Raji (cell line): Measurements from ENCODE around the gene MED16.

ENCODE experiments used
- POLR2A ChIP-seq: IDR thresholded peaks from 2 replicates; pipeline ENCODE4 v1.6.1; 2011; ENCODE audit warnings: low read depth, low read length, control low read depth; ENCODE audit not compliant: insufficient read depth

MED16 gene, protein sequence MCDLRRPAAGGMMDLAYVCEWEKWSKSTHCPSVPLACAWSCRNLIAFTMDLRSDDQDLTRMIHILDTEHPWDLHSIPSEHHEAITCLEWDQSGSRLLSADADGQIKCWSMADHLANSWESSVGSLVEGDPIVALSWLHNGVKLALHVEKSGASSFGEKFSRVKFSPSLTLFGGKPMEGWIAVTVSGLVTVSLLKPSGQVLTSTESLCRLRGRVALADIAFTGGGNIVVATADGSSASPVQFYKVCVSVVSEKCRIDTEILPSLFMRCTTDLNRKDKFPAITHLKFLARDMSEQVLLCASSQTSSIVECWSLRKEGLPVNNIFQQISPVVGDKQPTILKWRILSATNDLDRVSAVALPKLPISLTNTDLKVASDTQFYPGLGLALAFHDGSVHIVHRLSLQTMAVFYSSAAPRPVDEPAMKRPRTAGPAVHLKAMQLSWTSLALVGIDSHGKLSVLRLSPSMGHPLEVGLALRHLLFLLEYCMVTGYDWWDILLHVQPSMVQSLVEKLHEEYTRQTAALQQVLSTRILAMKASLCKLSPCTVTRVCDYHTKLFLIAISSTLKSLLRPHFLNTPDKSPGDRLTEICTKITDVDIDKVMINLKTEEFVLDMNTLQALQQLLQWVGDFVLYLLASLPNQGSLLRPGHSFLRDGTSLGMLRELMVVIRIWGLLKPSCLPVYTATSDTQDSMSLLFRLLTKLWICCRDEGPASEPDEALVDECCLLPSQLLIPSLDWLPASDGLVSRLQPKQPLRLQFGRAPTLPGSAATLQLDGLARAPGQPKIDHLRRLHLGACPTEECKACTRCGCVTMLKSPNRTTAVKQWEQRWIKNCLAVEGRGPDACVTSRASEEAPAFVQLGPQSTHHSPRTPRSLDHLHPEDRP

DNA sequence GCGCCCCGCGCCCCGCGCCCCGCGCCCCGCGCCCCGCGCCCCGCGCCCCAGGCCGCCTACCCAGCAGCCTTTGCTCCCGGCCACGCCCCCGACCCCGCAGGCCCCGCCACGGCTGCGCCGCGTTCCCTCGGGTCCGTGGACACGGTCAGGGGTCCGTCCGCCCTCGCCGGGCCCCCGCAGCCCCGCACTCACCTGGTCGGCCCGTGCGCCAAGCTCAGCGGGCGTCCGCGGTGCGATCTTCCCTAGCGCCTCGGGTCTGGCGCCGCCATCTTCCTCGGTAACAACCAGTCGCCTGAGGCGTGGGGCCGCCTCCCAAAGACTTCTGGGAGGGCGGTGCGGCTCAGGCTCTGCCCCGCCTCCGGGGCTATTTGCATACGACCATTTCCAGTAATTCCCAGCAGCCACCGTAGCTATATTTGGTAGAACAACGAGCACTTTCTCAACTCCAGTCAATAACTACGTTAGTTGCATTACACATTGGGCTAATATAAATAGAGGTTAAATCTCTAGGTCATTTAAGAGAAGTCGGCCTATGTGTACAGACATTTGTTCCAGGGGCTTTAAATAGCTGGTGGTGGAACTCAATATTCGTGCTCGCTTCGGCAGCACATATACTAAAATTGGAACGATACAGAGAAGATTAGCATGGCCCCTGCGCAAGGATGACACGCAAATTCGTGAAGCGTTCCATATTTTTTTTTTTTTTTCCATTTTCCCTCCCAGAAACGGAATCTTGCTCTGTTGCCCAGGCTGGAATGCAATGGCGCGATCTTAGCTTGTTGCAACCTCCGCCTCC, at the start of gene MED16, which contains the start of gene RNU6-9:
TSS of gene MED16 (minus strand) at position 294 of the 796 bp plus-strand sequence. CDS start 2,056 bp downstream, outside the sequence.
TSS of gene RNU6-9 (plus strand) at position 591 of the 796 bp plus-strand sequence.
- peak; percentile 82 for TF ChIP-seq POLR2A

DNA sequence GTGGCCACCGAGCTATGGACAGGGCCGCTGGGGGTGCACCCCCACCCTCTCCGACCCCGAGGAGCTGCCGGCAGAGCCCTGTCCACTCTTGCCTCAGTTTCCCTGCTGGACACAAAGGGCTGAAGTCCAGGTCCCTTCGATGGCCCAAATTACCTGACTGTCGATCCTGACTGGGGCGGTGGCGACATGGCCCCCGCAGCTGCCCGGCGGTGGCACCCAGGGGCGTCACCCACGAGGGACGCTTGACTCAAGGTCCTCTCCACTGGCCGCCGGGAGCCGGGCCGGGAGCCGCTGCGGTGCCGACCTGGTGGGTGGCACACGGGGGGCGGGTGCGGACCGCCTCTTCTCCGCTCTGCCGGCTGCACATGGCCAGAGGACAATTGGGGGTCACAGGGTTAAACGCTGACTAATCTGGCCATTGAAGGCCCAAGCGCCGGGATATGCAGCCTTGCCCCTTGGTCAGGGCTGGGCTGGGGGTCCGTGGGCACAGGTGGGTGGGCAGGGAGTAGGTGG, 49.2 kb upstream of the MED16 start:
- TF ChIP-seq POLR2A = no peak

- TF ChIP-seq POLR2A = no peak
Observed at GRCh38 chr19:941292-942132, 48.5 kb upstream of the MED16 start.

GRCh38 chr19:940591-941291, 47.8 kb upstream of the MED16 start:
- TF ChIP-seq POLR2A = no peak

GRCh38 chr19:939922-940321, 46.9 kb upstream of the MED16 start:
- no peak for TF ChIP-seq POLR2A

DNA sequence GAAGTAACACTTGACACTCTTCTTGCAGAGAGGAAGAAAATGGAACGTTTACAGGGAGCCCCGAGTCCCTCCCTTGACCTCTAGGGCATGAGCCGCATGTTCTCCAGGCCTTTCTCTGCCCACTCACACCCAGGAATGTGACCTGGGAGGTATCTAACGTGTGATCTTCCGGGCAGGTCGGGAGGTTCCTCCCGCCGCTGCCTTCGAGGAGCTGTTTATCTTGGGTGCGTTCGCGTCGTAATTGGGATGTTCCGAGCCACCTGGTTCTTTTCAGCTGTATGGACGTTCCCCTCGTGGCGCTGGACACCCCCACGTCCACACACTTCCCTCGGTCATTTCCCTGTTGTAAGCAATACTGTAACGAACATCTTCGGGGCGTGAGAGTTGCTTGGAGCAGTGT, 46.5 kb upstream of the MED16 start:
- TF ChIP-seq POLR2A = no peak

GRCh38 chr19:938233-938923, 45.4 kb upstream of the MED16 start:
- no peak for TF ChIP-seq POLR2A

DNA sequence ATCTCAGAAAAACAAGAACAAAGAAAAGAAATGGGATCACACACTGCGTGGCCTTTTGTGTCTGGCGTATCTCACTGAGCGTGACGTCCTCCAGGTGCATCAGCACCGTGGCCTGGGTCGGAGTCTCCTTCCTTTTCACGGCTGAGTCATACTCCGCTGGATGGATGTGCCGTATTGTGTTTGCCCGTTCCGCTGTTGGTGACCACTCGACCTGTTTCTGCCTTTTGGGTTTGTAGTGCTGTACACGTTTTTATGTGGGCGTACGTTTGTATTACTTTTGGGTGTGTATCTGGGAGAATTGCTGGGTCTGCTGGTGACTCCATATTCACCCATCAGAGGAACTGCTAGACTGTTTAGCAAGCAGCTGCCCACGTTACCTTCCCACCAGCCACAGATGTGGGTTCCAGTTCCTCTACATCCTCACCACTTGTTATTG, 44.3 kb upstream of the MED16 start:
- TF ChIP-seq POLR2A = no peak

GRCh38 chr19:936175-936546, 43.2 kb upstream of the MED16 start:
- no peak for TF ChIP-seq POLR2A

DNA sequence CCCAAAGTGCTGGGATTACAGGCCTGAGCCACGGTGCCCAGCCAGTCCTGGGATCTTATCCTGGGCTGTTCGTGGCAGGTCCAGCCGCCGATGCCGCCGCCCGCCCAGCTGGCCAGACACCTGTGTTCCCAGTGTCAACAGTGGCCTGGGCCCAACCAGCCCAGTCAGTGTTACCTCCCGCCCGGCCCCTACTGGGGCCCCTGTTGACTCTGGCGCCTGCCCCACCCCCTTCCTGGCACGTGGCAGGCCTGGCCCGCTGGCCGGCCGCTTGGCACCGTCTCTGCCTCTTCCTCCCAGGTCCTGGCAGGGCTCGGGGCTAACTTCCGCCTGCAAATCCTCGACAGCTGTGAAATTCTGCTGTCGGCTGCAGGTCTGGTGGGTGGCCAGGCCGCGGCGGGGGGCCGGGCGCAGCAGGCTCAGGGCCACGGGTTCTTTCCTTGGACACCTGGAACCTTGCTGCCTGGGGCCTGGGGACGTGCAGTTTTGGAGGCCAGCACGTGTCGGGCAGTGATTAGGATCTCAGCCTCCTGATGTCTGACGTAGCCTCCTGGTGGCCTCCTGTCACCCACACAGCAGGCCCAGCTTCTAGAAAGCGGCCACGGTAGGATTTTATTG, 42.0 kb upstream of the MED16 start:
- TF ChIP-seq POLR2A = no peak

DNA sequence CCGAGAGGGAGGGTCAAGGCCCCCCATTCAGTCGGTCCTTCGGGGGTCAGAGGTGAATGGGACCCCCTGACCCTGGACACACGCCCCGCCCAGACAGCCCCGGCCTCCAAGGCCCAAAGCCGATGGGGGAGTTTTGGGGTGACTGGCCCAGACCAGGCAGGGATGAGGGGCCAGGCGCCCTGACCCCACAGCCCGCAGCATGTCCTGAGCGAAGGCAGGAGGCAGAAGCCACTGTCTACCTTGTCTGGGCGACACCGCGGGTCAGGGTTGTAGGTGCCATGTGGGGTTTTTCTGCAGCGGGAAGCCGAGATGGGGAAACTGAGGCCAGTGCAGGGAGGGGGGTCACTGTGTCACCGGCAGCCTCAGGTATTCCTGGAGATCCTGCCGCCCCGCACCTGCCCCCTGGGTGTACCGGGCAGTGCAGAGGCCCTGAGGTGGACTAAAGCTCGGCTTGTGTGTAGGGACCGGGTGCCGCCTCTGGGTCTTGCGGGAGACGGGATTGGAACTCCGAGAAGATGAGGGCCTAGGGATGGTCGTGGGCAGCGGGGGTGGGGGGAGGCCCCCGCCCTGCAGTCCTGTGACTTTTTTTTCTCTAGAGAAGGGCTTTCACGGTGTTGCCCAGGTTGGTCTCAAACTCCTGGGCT, 41.3 kb upstream of the MED16 start:
- no peak for TF ChIP-seq POLR2A

GRCh38 chr19:933553-933882, 40.5 kb upstream of the MED16 start:
- TF ChIP-seq POLR2A = no peak
